HG03097 (cell line): ENCODE results near the gene SEBOX.

Experiments
- ATAC-seq: cut with Tn5 transposase; IDR thresholded peaks from one replicate; pipeline ENCODE4 v1.9.1; 2021; ENCODE audit not compliant: unreplicated experiment, low FRiP score

The SEBOX gene, protein sequence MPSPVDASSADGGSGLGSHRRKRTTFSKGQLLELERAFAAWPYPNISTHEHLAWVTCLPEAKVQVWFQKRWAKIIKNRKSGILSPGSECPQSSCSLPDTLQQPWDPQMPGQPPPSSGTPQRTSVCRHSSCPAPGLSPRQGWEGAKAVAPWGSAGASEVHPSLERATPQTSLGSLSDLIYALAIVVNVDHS

DNA sequence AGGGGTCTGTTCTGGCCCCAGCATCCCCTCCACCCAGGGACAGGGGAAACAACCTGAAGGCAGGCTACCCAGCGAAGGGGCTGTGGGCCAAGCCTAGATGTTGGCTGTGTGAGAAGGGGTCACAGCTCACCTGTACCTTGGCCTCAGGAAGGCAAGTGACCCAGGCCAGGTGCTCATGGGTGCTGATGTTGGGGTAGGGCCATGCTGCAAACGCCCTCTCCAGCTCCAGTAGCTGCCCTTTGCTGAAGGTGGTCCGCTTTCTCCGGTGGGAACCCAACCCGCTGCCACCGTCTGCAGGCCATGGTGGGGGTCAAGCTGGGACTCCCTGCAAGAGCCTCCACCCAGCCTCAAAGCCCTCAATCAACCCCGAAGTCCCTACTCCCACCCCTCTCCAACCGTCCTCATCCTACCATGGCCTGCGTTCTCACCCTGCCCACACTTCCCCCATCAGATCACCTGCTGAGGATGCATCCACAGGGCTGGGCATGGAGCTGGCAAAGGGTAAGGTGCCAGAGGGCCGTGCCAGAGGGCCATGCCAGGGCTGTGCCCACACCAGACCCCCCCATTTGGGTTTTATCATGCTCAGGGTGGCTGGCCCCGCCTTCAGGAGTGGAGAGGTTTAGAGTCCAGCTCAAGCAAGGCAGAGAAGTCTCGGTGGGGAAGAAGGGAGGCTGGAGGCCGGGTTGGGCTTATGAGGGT is at the start of gene SEBOX:
Gene SEBOX (minus strand): TSS at position 535 of the 699 bp plus-strand sequence. CDS start 48 bp downstream, at position 487.
- no peak for ATAC-seq

DNA sequence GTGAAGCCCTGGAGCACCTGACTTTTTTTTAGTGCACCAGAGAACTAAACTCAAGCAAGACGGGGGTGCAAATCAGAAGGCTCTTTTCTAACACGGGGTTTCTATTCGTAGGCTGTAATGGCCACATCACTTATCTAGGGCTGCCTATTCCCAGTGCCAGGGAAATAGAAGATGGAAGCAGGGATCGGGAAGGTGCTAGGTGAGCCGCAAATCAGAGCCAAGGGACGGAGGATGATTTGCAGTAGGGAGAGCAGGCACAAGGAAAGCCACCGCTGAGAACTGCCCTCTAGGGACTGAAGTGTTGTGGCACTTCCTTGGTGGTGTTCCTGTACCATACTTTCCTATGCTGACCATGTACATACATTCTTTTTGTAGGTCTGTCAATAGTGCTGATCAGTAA is 48.8 kb upstream of the SEBOX start:
- ATAC-seq: no peak

DNA sequence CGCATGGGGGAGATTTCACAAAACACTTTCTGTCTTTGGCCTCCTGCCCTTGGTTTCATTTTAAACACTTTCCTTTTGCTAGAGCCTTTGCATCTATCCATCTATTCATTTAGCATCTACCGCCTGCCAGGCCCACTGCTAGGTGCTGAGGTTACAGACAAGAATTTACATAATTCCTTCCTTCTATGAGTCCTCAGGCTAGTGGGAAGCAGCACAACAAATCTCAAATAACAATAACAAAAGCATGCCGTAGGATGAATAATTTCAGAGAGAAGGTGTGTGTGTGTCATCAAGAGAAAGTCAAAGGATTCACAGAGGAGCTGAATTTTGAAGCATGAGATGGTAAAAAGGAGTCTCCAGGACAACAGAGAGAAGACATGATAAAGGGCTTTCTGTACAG is 47.1 kb upstream of the SEBOX start:
- ATAC-seq: no peak

DNA sequence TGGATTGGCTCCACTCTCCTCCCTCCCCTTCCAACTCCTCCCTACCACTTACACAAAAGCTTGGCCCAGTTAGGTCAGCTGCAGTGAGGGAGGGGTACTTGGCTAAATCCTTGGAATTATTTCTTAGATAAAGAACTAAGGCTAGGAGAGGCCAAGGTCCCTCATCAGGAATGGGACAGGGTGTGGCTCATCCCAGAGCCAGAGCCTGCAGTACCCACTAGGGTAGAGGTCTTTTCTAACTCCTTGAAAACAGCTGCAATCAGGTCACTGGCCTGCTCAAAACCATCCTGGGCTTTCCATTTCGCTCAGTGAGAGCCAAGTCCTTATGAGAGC is 42.9 kb upstream of the SEBOX start:
- ATAC-seq: no peak

DNA sequence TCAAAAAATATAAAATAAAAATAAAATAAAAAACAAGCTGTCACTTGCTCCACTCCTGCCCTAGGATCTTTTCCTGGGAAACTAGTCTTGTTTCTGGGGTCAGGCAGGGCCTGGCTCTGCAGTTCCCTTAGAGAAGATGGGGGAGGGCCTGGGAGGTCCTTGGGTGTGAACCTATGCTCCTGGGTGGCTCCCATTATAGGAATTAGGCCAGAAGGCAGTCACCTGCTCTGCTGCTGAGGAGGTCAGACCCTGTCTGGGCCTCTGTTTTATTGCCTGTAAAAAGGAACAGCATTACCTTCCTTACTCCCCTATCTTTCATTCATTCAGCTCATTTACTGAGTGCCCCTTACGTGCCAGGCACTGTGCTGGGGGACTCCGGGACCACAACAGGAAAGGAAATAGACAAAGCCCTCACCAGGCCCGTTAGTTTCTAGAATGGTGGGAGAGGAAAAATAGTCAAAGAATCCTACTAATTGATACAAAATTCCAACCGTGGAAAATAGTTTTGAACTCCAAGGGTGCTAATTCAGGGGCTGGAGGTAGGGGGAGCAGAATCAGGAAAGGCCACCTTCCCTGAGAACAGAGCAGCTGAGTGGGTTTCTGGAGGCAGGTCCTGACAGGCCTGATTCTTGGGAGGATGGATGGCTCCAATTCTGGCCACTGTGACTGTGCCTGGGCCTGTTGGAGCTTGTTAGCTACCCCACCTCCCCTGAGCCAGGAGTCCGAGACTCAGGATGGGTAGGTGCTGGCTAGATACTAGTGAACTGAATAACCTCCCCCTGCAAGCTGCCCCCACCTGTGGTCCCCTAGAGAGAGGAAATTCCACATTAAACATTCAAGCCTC is 42.4 kb upstream of the SEBOX start:
- no peak for ATAC-seq

DNA sequence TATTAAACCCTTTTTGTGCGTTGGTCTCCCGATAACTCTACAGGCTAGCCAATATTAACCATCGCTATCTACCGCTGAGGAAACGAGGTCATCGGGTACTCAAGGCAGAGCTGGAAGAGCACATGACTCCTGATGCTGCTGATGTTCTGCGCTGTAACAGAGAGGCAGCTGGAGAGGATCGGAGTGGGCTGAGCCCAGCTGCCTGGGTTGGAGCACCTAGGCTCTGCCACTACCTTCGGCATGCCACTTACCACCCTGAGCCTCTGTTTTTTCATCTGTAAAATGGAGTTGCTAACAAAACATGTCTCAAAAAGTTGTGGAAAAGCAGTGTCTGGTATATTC is 41.4 kb upstream of the SEBOX start:
- no peak for ATAC-seq

DNA sequence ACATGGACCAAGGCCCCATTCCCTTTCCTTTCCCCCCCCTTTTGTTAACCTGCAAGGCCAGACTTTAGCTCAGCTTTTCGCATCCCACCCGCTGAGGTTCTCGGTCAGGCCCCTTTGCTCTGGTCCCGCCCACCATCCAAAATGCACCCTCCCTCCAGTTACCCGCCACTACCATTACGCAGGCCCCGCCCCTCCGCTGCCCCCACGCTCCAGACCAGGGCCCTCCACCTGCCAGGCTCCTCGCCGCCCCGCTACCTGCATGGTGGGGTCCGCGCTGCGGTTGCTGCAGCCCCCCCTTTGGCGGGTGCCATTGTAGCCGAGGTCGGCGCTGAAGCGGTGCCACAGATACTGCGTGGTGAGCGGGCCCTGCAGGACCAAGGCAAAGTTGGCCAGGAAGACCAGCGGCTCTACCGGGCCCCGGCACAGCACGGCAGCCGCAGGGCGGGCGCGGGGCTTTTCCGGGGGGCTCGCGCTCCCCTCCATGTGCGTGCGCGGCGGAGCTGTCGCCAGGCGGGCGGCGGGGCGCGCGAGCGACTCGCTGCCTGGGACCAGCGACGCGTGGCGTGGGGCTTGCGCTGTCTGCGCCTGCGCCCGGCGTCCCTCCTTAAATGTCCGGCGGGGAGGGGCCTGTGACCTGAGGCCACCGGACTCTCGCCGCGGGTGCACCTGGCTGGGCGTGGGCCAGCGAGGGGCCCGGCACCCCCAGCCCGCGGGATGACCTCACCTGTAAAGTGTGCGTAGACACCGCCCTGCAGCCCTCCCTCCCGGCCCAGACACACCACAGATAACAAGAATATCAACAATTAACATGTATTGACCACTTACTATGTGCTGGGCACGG is 40.9 kb upstream of the SEBOX start, which contains the start of gene SLC46A1:
Gene SLC46A1 (minus strand): TSS at position 581 of the 841 bp plus-strand sequence. CDS start 98 bp downstream, at position 483.
- peak; percentile 41 for ATAC-seq

DNA sequence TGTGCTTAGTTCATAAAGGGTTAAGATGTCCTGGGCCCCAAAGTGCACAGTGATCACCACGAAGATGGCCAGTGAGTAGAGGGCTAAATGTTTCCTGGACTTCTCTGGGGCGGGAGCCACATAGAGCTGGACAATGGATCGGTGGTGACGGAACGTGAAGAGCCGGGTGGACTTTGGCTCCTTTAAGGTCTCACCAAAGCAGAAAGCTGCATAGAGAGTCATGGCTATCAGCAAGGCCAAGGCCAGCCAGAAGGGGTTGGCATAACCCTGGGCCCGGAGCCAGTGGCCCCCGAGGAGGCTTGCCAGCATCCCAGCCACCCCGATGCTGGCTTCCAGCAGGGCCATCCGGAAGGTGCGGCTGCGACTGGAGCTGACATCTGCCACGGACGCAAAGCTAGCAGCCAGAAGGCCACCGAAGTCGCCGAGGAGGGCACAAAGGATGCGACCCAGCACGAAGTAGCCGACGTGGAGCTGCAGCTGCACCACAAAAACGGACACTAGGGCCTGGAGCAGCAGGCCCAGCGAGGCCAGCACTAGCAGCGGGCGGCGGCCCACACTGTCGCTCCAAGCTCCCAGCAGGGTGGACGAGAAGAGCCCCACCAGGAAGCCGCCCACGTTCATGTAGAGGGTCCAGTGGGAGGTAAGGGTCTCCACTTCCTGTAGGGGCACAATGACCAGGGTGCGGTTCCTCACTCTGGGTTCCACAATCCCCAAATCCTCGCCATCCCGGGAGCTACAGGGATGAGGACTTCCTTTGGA is 40.0 kb upstream of the SEBOX start:
- no peak for ATAC-seq

DNA sequence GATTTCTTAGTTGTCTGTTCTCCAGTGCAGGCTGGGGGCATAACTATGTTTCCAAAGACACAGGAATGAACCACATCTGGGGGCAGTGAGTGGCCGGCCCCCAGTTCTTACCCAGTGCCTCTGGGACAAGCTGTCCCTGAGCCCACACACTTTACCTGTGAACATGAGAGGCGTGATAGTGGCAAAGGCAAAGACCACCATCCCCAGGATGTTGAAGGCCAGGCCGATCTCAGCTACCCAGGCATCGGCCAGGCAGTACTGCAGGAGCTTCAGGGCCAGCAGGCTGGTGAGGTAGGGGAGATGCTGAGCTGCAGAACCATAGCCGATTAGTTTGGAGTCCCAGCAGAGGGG is 39.4 kb upstream of the SEBOX start:
- ATAC-seq: no peak

DNA sequence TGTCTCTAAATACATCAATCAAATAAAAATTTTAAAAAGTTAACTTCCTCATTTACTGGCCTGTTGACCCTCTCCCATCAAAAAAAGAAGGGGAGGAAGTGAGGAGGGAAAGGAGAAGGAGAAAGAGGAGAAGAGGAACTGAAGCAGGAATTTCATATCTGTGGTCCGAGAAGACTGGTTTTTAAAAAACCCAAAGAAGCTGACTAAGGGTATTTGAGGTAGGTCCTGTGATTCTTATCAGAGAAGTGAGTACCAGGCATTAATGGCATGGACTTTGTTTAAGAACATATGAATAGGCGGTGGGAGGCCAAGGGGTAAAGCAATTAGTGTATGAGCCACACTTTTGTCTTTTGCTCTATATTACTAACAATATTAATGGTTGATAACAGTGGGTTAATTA is 39.0 kb upstream of the SEBOX start:
- no peak for ATAC-seq

DNA sequence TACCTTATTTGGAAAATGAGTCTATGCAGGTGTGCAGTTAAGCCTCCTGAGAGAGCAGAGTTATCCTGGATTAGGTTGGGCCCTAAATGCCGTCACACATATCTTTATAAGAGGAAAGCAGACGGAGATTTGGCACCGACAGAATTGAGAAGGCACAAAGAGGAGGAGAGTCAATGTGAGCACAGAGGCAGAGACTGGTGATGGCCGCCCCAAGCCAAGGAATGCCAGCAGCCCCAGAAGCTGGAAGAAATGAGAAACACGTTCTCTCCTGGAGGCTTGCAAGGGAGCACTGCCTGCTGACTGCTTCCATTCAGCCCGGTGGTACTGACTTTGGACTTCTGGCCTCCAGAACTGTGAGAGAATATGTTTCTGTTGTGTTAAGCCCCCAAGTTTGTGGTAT is 37.8 kb upstream of the SEBOX start:
- no peak for ATAC-seq

DNA sequence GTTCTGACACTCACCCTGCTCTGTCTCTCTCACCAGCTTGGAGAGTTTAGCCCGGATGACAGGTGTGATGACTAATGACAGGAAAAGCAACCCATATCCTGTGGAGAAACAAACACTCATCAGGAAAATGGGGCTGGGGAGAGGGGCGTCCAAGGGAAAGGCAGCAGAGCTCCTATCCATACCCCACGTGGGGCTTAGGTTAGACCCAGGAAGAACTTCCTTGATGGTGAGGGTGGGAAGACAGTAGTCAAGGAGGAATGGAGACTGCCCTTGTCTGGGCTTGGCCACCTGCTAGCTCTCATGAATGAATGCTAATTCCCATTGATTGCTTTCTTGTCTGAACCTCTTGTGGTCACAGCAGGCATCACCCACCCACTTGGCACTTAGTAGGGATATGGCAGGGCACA is 37.2 kb upstream of the SEBOX start:
- no peak for ATAC-seq

DNA sequence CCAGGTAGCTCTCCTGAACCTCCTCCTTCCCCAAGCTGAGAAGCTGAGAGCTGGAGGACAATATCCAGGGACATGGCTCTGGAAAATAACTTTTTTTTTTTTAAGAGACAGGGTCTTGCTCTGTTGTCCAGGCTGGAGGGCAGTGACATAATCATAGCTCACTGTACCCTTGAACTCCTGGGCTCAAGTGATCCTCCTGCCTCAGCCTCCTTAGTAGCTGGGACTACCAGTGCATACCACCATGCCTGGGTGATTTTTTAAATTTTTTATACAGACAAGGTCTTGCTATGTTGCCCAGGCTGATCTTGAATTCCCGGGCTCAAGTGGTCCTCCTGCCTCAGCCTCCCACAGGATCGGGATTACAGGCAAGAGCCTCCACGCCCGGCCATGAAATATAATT is 34.8 kb upstream of the SEBOX start:
- ATAC-seq: no peak

DNA sequence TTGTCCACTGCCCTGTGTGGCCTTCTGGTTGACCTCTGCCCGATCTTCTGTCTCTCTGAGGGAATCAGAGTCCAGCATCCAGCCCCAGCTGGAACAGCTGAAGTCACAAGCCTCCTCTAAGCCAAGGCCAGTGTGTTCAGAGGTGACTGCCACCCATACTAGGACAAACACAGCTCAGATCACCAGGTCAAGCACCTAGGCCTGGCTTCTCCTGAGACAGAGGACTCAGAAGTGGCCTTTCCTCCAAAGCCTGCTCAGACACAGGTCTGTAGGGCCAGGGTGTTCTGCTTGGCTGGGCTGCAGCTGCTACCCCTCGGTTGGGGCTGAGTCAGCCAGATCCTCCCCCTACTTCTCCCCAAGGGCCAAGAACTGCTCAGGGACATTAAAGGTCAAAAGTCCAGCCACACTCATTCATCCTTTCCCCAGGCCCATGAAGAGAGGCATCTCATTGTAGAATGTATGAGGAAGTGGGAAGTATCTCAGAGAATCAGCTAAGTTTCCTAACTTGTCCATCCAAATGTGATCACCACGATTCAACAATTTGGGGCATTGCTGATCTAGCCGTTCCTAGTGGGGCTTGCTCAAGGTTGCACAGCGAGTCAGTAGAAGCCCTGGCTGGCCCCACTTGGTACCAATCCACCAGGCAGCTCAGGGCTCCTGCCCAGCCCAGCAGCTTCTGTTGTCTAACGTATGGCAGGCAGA is 33.4 kb upstream of the SEBOX start:
- ATAC-seq: no peak

DNA sequence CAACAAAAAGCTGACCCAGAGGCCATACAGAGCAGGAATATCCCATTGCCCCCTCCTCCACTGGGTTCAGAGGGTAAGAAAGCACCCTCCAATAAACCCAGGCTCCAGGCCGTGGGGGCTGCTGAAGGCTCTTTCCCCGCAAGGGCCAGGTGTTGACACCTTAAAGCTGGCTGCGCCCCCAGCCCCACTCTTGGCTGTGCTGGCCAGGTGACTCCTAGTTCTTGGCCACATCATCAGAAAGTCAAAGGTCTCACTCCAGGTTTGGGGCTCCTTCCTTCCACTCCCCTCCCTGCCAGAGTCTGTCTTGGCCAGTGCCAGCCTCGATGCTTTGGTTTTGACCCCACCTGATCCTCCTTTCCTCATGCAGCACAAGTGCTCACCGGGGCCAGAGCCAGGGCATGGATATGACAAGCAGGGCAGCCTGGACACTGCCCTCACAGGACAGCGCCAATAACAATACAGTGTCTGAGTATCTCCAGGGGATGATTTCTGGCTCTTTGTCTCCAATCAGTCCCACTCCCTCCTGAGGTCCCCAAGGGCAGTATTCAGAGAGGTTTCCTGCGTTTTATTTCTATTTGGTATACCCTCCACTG is 32.8 kb upstream of the SEBOX start:
- no peak for ATAC-seq

DNA sequence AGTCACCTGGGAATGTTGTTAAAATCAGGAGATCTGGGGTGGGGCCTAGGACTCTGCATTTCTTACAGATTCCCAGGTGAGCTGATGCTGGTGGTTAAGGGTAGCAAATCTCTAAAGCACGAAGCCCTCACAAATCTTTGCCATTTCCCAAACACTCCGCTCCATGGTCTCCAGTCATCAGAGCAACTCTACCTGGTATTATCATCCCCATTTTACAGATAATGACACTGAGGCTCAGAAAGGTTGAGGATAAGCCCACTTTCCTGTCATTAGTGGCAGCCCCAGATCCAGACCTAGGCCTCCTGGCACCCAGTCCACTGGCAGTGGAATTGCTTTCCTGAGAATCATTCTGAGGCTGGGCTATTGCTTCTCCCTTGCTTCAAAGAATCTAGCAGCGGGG is 32.3 kb upstream of the SEBOX start:
- no peak for ATAC-seq

DNA sequence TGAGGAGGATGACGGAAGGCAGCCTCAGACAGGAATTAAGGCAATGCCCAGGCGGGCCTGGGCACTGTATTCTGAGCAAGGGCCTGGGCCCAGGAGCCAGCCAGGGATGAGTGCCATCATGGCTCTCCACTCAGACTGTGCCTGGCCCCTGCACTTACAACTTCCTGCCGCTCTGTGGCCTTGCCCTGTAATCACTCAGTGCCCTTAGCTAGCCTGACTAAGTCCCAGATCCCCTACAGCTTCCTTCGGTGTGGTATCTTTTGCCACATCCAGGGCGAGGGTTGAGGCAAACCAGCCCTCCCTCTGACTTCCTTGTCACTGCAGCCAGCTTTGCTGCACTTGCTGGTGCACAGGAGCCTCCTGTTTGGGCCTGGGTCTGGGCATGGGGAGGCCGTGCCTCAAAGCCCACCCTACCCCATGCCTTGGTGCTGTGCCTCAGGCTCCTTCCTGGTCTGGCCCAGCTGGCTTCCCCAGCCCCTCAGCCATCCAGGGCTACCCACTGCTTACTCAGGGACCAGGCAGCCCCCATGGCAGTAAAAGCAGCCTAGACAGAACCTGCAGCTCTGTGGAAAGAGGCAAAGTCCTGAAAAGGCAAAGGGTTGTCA is 31.7 kb upstream of the SEBOX start:
- ATAC-seq: no peak

DNA sequence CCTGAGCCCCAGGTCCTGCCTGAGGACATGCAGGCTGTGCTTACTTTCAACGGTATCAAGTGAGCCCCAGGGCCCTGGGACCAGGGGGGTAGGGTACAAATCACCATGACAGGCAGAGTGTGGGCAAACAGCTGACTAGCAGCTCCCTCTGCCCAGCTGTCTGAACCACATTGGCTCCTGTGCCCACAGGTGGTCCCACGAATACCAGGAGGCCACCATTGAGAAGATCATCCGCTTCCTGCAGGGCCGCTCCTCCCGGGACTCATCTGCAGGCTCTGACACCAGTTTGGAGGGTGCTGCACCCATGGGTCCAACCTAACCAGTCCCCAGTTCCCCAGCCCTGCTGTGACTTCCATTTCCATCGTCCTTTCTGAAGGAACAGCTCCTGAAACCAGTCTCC is 31.0 kb upstream of the SEBOX start:
- ATAC-seq: no peak

DNA sequence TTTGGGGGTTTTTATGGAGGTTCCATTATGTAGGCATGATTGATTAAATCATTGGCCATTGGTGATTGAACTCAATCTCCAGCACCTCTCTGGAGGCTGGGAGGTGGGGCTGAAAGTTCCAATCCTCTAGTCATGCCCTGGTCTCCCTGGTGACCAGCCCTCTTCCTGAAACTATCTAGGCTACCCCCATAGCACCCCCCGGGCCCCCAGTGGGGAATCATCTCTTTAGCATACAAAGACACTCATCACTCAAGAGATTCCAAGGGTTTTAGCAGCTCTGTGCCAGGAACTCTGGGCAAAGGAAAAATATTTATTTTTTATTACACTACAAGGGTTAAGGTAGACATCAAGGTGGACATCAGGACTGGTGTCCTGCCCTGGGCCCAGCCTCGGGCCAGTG is 30.4 kb upstream of the SEBOX start:
- no peak for ATAC-seq
